Activated naive CD8-positive, alpha-beta T cell treated with anti-CD3 and anti-CD28 coated beads, Interleukin-2, amount 50 U/mL, for 16 hours (primary cell): ENCODE measurements around the gene SIVA1.

Experiments used
- DNase-seq: peaks from one replicate; pipeline ENCODE4 v3.0.0-alpha.2; 2020; ENCODE audit warnings: low read depth, low spot score

The SIVA1 gene, protein sequence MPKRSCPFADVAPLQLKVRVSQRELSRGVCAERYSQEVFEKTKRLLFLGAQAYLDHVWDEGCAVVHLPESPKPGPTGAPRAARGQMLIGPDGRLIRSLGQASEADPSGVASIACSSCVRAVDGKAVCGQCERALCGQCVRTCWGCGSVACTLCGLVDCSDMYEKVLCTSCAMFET

DNA sequence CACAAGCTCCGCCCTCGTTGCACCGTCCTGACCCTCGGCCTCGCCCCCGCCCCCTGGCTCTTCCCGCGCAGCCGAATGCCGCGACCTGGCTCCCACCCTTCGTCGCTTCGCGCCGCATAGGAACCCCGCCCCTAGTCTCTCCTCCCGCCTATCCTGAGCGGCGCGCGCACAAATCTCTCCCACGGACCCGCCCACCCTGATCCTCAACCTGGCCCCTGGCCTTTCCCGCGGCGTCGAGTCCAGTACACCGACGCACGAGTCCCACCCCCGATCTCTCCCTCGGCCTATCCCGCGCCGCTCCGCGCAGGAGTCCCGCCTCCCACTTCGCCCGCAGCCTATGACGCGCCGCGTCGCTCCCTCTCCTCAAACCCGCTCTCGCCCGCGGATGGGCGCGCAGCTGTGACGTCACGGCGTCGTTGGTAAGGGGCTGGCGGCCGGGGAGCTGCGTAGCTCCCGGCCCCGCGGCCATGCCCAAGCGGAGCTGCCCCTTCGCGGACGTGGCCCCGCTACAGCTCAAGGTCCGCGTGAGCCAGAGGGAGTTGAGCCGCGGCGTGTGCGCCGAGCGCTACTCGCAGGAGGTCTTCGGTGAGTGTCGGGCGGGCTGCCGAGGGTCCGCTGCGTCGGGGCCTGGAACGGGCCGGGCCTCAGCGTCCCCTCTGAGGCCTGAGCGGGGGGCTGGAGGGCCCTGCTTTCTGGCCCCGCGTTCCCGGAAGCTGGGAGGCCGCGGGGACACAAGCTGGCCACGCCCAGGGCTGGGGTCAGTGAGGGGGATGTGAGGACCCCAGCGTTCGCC, at the start of gene SIVA1:
TSS of gene SIVA1 (plus strand) at position 413 of the 793 bp plus-strand sequence. CDS start at position 468, 55 bp downstream.
- DNase-seq = peak; percentile 99

DNA sequence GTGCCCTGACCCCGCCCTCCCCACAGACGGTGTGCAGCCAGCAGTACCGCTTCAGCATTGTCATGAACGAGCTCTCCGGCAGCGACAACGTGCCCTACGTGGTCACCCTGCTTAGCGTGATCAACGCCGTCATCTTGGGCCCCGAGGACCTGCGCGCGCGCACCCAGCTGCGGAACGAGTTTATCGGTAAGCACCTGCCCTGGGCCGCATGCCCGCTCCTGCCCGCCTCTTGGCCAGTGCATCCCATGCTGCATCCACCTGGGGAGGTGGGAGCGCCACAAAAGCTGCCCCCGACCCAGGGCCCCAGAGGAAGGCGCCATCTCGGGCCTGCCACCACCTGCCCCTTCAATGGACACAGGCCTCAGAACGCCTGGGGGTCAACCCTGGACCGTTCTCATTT, 49.7 kb upstream of the SIVA1 start:
- DNase-seq = no peak

DNA sequence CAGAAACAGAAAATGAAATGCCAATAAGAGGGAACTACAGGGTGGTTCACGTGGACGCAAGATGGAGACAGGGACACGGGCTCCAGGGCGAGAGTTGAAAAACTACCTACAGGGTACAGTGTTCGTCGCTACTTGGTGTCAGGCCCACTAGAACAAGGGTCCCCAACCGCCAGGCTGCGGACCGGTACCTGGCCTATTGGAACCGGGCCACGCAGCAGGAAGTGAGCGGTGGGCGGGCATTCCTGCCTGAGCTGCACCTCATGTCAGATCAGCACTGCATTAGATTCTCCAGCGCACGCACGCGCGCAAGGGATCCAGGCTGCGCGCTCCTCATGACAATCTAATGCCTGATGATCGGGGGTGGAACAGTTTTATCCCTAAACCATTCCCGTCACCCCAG, 48.7 kb upstream of the SIVA1 start:
- no peak for DNase-seq

DNA sequence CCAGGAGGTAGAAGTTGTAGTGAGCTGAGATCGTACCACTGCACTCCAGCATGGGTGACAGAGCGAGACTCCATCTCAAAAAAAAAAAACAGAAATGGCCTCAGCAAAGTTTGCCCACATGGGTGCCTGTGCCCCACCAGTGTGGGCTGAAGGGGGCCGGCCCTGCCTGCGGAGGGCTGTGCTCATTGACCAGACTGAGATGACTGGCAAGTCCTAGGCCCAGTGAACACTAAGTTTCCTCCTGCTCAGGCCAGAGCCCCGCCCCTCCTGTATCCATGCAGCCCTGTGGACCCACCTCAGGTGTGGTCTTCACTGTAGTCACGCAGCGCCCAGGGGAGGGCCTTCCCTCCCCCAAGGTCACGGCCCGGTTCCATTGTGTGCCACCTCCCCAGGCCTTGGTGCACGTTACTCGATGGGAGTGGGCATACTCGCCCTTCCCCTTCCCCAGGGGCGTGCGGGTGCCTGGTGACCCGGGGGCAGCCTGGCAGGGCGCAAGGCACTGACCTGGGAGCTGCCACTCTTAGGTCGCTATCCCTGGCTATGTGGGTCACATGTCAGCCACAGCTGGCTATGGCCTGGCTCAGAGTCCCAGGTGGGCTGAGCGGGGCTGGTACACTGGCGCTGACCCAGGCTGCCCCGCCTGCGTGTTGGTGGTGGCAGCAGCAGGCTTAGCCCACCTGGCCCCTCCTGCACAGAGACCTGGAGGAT, 47.5 kb upstream of the SIVA1 start:
- DNase-seq = no peak

DNA sequence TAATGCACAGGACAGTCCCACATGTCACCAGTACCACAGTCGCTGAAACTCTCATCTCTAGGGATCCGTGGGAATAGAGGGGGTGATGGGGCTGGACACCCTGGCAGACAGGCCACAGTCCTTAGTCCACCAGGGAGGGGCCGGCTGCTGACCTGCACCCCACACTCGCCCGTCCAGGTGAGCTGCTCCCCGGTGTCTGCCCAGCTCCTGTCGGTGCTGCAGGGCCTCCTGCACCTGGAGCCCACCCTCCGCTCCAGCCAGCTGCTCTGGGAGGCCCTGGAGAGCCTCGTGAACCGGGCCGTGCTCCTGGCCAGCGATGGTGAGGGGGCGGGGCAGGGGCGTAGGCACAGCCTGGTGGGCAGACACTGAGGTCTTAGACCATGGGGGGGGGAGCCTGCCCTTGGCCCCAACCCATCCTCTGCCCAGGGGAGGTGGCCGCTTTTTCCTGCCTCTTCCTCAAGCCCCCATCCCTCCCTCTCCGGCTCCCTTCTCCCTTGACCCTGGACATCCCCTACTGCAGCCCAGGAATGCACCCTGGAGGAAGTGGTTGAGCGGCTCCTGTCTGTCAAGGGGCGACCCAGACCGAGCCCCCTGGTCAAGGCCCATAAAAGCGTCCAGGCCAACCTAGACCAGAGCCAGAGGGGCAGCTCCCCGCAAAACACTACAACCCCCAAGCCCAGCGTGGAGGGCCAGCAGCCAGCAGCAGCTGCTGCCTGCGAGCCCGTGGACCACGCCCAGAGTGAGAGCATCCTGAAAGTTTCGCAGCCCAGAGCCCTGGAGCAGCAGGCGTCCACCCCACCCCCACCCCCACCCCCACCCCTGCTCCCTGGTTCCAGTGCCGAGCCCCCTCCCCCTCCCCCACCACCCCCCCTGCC, 46.0 kb upstream of the SIVA1 start:
- DNase-seq = no peak

DNA sequence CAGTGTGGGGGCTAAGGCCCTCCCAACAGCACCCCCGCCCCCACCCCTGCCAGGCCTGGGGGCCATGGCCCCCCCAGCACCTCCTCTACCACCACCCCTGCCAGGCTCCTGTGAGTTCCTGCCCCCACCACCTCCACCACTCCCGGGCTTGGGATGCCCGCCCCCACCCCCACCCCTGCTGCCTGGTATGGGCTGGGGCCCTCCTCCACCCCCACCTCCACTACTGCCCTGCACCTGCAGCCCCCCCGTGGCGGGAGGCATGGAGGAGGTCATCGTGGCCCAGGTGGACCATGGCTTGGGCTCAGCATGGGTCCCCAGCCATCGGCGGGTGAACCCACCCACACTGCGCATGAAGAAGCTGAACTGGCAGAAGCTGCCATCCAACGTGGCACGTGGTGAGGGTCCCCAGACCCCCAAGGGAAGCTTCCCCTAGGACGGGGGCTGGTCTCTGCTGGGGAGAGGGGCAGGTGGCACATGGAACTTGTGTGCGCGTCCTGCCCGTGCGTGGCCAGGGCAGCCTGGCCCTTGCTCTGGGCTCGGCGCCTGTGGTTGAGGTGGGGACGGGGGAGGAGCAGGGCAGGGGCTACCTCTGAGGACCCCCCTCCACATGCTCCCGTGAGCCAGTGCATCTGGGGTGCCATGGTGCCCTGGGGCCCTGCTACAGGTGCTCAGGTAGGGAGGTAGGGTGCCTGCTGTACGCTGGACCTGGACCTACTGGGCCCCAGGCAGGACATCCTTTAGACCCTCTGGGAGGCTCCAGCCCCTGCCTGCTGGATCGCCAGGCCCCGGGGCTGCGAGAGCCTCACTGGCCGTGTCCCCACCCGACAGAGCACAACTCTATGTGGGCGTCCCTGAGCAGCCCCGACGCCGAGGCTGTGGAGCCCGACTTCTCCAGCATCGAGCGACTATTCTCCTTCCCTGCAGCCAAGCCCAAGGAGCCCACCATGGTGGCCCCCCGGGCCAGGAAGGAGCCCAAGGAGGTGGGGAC, 45.0 kb upstream of the SIVA1 start:
- no peak for DNase-seq

DNA sequence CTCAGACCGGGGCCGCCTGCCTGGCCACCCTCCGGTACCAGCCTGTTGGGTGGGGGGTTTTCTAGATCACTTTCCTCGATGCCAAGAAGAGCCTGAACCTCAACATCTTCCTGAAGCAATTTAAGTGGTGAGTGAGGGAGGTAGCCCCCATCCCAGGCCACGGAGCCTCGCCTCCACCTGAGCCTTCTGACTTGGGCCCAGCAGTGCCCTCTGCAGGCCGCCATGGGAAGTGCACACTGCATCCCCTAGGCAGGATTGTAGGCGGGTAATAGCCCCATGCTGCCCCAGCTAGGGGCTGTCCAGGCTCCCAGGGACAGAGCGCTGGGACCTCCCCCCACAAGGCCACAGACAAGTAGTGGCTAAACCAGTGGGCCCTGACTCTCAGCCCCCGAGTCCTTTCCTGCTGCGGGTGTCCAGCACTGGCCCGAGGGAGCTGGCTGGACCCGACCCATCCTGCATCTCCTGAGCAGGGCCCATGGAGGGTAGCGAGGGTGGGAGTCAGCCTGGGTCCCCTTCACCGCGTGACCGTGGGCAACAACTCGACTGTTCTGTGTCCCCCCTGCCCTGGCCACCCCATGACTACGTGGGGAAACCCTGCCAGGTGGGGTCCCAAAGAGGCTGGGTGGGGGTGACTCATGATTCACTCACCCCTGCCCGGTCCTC, 44.2 kb upstream of the SIVA1 start:
- peak; percentile 45 for DNase-seq

DNA sequence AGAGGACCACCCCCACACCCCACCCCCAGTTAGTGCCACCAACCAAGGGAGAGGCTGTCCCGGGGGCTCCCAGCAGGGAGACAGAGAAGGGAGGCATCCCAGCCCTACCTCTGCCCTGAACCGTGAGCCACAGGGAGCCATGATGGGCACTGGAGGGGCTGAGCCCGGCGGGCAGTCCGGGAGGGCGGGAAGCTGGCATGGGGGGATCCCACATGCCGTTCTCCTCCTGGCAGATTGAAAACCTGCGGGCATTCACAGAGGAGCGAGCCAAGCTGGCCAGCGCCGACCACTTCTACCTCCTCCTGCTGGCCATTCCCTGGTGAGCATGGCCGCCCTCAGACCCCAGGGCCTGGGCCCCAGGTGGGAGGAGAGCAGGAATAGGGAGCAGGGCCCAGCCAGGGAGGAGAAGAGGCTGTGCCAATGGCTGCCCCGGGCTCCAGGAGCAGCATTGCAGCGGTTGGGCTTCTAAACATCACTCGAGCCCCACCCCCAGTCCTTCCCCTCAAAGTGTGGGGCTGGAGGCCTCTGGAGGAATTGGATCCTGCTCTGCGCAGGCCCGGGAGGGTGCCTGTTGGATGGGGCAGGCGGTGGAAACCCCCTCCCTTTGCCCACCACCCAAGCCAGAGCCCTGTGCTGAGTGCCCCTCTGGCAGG, 43.4 kb upstream of the SIVA1 start:
- no peak for DNase-seq

DNA sequence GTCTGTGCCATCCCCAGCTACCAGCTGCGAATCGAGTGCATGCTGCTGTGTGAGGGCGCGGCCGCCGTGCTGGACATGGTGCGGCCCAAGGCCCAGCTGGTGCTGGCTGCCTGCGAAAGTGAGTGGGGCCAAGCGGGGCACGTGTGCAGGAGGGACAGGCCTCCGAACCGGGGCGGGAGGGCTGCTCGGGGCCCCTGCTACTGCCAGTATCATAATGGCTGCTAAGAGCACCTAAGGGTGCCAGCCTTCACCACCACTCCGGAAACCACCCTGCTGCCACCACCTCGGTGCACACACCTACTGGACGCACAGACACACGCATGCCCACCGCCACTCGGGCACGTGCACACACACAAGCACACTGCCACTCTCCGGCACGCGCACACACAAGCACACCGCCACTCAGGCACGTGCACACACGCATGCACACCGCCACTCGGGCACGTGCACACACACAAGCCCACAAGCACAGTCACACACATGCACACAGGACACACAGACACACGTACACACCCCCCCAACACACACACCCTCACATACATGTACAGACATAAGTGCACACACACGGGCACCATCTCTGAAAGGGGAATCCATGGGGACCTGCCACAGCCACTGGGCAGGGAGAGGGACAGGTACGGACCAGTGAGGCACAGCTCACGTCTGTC, 42.7 kb upstream of the SIVA1 start:
- no peak for DNase-seq

DNA sequence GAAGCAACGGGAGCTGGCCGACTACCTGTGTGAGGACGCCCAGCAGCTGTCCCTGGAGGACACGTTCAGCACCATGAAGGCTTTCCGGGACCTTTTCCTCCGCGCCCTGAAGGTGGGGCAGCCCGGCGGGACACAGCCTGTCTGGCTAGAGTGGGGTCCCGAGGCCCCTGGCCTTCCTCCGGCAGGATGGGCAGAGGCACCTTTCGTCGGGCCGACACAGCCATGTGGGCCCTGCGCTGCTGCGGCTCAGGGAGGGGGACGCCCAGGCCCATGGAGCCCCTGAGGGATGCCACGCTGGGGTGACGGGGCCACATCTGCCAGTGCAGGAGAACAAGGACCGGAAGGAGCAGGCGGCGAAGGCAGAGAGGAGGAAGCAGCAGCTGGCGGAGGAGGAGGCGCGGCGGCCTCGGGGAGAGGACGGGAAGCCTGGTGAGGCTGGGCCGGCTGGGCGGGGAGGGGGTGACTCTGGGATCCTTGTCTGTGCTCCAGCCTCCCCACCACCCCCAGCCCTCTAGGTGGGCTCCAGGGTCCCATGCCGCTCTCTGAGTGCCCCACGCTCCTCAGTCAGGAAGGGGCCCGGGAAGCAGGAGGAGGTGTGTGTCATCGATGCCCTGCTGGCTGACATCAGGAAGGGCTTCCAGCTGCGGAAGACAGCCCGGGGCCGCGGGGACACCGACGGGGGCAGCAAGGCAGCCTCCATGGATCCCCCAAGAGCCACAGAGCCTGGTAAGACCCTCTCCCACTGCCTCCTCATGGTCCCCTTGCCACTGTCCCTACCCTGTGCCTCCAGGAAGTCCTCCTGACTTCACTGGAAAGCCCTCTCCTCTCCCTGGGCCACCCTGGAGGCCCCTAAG, 39.8 kb upstream of the SIVA1 start:
- DNase-seq = no peak

DNA sequence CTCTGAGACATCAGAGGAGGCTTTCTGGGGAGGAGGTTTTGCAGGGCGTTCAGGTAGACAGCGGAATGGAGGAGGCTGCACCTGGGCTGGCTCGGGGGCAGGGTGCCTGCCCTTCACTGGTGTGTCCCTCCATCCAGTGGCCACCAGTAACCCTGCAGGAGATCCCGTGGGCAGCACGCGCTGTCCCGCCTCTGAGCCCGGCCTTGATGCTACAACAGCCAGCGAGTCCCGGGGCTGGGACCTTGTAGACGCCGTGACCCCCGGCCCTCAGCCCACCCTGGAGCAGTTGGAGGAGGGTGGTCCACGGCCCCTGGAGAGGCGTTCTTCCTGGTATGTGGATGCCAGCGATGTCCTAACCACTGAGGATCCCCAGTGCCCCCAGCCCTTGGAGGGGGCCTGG, 38.9 kb upstream of the SIVA1 start:
- DNase-seq = no peak

DNA sequence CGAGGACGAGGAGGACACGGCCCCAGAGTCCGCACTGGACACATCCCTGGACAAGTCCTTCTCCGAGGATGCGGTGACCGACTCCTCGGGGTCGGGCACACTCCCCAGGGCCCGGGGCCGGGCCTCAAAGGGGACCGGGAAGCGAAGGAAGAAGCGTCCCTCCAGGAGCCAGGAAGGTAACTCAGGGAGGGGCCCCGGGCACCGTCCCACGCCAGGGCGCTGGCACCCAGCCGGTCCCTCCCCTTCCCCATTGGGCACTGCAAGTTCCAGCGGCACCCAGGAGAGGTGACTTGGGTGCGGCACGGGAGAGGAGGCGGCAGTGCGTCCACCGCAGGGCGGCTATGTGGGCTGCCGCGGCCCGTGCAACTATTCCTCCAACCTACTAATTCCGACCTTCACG, 38.3 kb upstream of the SIVA1 start:
- no peak for DNase-seq

DNA sequence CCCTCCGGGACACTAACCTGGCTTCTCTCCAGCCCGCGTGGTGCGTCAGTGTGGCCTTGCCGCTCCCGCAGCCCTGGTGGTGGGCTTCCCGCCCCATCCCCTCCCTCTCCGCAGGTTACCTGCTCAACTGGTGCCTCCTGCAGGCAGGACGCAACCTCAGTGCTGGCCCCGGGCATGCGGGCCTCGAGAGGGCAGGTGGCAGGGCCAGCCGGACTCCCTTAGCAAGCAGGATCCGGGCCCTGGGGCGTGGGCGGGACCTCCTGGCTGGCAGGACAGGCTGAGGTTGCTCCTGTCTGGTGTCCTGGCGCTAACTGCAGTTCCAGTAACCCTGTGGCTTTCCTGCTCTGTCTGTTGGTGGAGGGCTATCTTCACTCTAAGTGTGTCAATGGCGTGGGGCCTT, 37.5 kb upstream of the SIVA1 start:
- no peak for DNase-seq

DNA sequence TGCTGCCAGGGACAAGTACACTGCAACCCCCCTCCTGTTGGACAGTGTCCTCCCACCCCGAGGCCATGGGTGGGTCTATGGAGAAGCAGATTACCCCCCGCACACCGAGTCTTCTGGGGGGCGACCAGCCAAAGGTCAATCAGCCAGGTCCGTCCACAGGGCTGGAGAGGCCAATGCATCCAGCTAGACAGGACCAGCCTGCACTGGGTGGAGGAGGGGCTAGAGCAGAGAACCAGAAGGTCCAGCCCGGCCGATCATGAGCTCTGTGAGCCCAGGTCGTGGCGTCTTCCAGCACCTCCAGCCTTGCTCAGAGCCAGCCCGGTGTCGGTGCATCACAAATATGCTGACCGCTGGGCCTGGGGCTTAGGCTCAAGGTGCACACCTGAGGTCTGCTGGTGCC, 37.1 kb upstream of the SIVA1 start:
- no peak for DNase-seq

DNA sequence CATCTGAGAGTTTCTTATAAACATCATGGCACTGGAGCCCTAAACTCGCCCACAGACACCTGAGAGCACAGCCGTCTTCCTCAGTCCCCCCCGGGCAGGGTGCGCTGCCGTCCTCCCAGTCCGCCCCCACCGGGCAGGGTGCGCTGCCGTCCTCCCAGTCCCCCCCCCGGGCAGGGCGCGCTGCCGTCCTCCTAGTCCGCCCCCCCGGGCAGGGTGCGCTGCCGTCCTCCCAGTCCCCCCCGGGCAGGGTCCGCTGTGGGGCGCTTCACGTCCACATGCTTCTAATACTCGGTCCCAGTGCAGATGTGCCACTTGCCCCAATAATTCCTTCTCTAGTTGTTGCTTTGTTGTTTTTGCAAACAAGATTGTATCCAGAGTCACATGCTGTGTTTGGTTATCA, 35.8 kb upstream of the SIVA1 start:
- DNase-seq = no peak

DNA sequence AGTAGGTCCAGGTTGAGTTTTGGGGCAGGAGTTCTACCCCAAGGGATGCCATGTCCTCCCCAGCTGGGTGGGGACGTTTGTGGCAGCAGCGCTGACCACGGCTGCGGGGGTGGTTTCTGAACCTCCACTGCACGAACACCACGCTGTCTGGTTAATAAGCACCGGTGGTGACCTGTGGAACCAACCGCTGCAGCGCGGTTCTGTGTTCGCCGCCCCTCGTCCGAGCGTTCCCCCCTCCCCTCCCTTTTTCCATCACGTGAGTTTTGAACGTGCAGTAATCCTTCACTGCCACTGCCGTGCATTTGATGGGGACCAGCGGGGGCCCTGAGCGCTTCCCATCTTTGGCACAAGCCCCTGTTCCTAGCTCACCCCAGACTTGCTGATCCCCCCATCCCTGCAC, 35.3 kb upstream of the SIVA1 start:
- no peak for DNase-seq

DNA sequence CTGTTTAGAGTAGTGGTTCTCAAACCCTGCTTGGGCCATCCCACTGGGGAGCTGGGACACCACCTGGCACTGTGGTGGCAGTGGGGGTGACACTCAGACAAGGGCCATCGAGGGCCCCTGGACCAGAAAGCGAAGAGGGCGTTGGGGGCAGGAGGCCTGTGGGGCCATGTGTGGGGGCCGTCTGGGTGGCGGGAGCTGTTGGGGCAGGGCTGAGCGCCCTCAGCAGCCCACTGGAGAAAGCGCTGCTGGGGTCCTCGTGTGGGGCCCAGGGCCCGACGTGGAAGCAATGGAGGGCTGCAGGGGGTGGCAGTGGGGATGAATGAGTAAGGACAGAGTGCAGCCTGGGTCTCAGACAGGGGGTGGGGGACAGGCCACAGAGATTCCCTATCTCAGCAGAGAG, 34.8 kb upstream of the SIVA1 start:
- DNase-seq = no peak

DNA sequence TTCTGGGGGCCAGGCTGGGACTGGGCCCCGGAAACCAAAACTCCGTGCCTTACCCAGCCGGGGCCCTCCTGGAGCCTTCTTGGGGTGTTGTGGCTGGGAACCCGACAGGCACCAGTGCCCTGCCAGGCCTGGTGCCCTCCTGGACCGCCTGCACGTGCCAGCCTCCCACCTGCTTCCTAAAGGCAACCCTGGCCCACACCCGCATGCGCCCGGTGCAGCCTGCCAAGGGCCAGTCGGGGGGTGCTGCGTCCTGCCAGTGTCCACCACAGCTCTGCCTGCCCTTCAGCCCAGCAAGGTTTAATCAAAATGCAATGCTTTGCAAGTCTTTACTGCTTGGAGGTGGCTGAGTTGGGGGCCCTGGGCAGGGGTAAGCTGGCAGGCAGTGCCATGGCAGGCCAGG, 34.1 kb upstream of the SIVA1 start:
- DNase-seq = no peak
